ENCODE results near the gene MGA.

The MGA gene

DNA sequence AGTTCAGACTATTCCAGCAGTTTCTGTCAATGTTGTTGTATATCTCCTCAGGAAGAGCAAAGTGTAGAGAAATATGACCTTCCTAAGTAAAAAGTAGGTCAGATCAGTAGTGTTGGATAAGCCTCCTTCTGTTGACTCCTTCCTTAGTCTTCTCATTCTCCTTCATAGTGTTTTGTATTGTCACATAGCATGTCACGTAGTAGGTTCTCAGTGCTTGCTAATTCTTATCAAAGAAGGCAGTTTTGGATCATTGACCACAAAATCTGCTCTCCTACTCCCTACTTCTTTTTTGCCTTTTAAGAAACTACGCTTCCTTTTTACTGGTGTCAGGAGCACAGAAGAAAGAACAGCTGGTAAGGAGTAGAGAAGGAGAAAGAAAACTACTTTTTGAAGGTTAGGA is 1.0 kb upstream of the MGA start:
- DNase-seq: no peak

DNA sequence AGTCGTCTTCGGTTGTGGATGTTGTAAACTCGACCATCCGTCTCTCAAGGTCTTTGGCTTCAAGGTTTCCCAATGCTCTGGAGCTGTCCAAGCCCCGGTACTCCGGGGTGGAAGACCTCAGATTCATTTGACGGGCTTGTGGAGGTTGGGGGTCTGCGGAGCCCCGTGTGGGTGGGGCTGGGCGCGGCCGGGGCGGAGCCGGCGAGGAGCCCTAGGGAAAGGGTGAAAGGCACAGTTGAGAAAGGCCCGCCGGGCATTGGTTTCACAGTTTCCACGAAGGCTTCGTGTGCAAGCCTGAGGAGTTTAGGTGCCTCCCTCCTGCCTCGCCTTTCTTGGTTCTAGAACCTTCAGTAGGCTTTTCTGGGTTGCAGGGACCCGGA is 360 bp upstream of the MGA start:
- no peak for DNase-seq

DNA sequence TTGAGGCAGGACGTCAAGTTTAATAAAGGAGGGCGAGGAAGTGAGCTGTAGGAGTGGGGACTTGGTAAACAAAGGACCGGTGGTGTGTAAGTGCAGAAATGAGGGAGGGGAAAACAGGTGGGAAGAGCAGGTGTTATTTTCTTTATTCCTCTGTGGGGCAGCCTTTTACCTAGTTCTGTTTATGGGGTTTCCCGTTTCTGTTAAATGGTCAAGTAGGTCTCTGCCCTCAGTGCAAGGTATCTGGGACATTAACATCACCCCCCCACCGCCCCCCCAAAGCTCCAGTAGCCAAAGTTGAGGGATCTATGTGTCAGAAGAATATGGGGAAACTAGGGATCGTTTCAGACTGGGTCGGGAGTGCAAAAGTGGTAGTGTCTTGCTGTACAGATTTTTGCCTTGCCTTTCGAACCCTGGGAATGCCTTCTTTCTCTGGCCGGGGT is 893 bp downstream of the MGA start:
- DNase-seq: no peak

DNA sequence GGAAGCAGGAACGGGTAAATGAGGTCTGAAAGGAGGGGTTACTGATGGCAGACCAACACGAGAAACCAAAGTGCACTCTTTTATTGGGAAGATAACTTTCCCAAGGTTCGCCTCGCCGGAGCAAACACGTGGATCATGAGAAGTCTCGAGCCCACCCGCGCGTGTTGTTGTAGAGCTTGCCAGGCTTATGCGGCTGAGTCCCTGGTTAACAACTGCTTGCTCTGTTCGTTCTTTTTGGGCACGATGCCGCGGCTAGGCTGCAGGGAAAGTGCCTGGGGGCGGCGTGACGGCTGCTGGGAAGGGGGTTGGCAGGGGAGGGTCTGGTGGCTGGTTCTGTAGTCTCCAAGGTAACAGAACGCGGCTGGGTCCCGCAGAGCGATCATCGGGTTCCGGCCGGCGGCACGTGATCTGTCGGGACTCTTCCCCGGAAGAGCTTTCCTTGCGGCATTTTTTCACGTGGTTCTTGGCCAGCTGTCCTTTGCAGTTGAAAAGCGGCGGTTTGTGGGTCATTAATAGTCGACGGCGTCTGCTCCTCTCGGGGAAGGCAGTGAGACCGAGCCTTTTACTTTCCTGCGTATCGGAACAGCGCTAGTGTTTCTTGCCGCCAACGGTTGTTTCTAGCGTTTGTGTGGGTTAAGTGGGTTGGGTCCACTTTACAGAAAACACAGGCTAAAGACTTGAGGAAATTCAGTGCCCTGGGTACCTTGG is 1.5 kb downstream of the MGA start:
- DNase-seq: peak; percentile 85

DNA sequence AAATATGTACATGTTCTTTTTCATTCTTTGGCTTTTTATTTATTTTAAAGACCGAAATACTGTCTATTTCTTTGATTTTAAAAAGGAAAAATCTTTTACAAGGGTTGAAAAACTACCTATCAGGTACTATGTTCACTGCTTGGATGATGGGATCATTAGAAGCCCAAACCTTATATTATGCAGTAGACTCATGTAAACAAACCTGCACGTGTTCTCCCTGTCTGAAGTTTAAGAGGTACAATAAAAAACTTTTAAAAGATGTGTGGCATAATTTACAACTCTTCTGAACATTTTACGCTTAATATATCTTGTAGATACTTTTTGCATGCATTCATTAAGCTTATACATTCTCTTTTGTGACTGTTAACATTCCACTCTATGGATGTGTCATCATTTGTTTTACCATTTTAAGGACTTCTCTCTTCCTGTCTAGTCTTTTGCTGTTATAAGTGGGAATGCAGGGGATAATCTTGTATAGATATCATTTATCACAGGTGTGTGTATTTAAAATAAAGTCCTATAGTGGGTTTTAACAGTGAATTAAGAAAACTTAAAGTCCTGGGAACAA is 6.2 kb downstream of the MGA start:
- DNase-seq: no peak

DNA sequence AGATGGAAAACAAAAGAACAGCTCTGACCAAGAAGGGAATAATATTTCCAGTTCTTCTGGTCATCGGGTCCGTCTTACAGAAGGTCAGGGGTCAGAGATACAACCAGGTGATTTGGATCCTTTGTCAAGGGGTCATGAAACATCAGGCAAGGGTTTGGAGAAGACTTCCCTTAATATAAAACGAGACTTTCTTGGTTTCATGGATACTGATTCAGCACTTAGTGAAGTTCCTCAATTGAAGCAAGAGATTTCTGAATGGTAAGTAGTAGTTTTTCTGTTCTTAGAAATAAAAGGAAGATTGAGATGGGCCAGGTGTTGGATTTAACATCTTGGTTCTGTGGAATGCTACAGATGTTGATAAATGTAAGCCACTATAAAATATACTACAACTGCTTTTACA is 9.5 kb downstream of the MGA start:
- DNase-seq: no peak

DNA sequence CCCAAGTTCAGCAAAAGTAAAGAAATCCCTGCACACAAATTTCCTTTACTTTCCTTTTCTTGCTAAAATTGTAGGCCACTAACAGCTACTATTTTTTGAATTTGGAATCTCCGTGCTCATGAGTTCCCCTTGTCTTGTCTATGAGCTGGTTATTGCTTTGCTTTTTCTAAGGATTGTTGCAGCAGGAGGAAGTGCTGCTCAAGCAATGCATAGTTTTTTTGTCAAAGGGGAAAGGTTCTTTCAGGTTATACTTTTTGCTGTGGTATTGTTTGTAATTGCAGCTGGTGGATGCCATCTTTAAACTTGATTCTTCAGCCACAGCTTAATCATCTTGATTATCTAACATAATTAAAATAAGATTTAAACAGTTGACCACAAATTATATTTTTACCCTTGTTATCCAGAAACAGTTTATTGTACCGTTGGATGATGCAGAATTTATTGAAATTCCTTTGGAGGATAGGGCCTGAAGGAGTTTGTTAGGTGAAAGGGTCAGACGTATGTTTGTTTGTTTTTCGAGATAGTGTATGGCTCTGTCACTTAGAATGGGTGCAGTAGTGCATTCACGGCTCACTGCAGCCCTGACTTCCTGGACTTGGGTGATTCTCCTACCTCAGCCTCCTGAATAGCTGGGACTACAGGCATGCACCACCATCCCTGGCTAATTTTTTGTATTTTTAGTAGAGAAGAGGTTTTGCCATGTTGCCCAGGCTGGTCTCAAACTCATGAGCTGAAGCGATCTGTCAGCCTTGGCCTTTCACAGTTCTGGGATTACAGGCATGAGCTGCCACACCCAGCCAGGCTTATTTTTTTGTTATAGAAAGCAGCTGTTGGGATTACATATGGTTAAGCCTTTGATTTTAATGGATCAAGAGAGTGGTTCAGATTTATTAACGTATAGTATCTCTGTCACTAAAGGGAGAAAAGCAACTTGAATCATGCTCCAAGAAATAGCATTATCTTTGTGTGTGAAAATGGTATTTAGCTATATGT is 11.7 kb downstream of the MGA start:
- no peak for DNase-seq

DNA sequence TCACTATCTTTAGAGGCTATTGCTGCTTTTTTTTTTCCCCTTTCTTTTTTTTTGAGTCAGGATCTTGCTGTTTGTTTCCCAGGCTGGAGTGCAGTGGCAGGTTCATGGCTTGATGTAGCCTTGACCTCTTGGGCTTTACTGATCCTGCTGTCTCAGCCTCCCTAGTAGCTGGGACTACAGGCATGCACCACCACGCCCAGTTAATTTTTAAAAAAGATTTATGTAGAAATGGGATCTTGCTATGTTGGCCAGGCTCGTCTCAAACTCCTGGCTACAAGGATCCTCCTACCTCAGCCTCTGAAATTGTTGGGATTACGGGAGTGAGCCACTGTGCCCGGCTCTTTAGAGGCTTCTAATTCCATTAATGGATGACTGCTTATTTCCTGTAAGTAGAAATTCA is 15.1 kb downstream of the MGA start:
- no peak for DNase-seq

DNA sequence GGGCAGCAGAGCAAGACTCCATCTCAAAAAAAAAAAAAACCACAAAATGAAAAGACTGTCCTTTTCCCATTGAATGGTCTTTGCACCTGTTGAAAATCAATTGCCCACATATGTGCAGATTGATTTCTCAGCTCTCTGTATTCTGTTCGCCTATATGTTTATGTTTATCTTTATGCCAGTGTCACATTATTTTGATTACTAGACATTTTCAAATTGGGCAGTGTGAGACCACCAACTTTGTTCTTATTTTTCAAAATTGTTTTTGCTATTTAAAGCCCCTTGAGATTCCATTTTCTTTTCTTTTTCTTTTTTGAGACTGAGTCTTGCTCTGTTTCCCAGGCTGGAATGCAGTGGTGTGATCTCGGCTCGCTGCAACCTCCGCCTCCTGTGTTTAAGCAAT is 18.5 kb downstream of the MGA start:
- no peak for DNase-seq

DNA sequence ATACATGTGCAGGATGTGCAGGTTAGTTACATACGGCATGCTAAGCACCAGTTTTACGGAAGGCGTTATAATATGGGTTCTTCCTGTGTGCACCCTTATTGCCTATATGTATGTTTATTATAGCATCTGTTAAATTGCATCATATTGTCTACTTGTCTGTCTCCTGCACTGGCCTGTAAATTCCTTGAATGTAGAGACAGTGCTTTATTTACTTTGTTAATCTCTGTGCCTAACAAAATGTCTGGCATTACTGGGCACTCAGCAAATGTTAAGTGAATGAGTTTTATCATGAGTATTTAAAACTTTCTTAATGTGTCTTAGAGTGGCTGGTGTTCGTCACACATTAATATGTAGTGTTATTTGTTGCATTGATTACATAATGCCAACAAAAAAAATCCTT is 23.8 kb downstream of the MGA start:
- no peak for DNase-seq

DNA sequence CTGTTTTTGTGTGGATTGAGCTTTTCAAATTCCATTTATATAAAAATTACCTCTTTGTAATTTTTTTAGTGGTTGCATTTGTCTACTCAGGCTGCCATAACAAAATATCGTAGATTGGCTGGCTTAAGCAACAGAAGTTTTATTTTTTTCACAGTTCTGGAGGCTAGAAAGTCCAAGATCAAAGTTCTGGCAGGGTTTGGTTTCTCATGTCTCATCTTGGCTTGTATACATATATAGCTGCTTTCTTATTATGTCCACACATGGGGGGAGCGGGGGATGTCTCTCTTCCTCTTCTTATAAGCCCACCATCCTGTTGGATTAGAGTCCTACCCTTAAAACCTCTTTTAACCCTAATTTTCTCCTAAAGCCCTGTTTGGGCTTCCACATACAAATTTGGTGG is 28.5 kb downstream of the MGA start:
- no peak for DNase-seq

DNA sequence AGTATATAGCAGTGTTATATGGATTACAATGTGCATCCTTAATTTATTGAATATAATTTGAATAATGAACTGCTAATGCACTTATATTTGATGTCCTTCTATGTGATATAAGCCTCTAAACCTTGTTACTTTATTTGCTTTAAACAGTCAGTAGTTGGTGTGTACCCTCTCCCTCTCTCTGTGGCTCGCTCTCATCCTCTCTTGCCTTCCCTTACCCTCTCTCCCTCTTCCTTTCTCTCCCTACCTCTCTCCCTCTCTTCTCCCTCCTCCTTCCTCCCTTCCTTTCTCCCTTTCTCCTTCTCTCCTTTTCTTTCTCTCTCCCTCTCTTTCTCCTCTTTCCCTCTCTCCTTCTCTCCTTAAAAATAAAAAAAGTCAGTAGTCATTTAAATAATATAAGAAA is 28.9 kb downstream of the MGA start:
- DNase-seq: no peak

DNA sequence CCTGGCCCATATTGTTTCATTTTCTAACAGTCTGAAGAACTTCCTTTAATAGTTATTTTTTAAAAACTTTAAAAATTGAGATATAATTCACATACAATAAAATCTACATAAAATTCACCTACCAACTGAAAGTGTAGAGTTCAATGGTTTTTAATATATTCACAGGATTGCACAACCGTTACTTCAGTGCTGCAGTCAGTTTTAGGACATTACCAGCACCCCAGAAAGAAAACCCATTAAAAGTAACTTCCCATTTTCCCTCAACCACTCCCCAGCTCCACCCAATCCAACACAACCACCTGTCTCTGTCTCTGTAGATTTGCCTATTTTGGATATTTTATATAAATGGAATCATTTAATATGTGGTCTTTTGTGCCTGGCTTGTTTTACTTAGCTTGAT is 29.6 kb downstream of the MGA start:
- DNase-seq: no peak

DNA sequence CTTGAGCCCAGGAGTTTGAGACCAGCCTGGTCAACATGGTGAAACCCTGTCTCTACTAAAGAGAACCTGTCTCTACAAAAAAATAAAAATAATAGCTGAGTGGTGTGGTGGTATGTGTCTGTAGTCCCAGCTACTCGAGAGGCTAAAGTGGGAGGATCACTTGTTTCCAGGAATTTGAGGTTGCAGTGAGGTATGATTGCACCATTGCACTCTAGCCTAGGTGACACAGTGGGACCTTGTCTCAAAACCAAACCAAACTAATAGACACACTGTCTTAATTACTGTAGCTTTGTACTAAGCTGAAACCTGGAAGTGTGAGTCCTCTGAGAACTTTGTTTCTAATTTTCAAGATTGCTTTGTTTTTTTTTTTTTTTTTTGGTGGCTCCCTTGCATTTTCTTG is 30.4 kb downstream of the MGA start:
- DNase-seq: no peak

DNA sequence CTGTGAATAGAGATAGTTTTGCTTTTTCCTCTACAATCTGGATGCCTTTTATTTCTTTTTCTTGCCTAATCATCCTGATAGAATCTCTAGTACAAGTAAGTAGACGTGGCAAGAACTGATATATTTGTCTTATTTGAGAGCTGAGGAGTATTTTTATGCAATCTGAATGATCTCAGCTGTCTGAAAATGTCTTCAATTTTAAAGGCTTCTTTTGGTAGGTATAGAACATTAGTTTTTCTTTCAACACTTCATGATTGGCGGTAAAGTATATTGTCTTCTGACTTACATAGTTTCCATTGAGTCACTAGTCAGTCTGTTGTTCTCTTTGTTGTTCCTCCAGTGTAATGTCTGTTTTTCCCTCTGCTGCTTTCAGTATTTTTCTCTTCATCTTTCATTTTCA is 31.3 kb downstream of the MGA start:
- DNase-seq: no peak

DNA sequence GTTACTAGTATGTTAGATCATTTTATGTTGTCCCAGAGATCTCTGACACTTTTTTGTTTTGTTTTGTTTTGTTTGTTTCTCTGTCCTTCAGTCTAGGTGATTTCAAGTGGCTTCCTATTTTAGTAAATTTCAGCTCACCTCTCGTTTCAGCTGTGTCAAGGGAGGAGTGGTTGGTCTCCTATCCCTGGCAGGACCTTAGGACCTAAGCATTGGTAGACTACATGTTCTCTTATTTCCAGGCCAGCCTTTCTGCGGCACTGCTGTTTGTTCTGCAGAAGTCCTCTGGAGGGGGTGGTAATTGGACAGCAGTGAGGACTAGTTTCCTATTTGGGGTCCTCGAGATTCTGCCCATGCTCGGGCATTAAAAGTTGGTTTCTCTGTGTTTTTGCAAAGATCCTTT is 31.8 kb downstream of the MGA start:
- no peak for DNase-seq

DNA sequence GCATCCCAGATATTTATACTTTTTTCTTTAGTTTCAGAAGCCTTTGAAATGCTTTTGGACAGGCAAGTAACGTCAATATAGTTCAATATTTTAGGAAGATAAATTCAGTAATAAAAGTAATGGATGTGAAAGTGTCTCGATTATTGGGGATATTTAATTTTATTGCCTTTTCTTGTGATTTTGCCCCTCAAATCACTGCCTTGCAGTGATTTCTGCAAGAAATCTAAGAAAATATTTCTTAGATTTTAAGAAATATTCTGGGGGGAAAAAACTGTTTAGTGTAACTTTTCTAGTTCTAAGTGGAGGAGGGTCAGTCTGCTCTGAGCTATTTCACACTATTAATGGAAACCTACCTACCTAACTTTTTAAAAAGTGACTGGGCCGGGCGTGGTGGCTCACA is 33.6 kb downstream of the MGA start:
- no peak for DNase-seq

DNA sequence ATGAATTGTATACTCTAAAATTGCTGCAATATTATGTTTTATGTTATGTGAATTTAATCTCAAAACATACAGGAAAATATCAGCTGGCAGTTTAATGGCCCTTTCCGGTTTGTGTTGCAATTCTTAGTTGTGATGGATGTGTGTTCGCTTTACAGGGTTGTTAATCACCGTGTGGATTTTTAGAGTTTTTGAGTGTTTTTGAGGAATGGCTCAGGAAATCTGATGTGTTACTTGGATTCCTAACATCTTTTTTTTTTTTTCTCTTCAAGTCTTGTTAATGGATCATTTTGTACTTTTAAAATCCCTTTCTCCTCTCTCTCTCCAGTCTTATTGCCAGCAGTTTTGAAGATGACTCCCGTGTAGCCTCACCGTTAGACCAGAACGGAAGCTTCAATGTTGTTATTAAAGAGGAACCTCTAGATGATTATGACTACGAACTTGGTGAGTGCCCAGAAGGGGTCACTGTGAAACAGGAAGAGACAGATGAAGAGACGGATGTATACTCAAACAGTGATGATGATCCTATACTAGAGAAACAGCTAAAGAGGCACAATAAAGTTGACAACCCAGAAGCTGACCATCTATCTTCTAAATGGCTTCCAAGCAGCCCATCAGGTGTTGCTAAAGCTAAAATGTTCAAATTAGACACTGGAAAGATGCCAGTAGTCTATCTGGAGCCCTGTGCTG is 35.7 kb downstream of the MGA start:
- no peak for DNase-seq

DNA sequence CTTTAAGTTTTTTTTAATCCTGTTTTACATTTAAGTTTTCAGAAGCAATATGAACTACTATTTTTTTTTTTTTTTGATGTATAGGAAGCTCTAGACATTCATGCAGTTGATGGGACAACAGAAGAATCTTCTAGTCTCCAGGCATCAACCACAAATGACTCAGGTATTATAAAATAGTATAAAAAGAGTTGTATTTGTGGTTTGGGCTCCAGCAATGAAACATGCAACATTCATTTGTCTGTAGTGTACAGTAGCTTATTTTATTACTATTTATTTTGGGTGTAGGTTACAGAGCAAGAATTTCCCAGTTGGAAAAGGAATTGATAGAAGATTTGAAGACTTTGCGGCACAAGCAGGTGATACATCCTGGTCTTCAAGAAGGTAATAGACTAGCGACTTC is 38.6 kb downstream of the MGA start:
- DNase-seq: no peak

DNA sequence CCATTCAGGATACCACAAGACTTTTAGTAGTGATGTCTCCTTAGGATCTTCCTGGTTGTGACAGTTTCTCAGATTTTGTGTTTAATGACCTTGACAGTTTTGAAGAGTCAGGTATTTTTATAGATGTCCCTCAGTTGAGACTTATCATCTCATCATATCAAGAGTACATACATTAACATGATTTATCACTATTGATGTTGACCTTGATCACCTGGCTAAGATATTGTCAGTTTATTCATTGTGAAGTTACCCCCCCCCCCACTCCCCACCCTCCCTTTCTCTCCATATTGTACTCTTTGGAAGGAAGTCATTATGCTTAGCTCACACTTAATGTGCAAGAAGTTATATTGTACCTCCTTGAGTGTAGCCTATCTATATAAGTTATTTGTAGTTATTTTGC is 42.9 kb downstream of the MGA start:
- no peak for DNase-seq

DNA sequence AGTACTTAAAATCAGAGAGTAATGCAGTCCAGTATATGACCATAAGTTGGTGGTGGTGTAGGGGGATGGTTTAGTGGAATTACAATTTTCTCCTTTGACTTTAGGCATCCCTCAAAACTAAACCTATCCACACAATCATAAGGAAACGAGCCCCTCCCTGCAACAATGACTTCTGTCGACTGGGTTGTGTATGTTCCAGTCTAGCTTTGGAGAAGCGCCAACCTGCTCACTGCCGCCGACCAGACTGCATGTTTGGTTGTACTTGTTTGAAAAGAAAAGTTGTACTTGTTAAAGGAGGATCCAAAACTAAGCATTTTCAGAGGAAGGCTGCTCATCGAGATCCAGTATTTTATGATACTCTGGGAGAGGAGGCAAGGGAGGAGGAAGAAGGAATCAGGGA is 52.8 kb downstream of the MGA start:
- no peak for DNase-seq

DNA sequence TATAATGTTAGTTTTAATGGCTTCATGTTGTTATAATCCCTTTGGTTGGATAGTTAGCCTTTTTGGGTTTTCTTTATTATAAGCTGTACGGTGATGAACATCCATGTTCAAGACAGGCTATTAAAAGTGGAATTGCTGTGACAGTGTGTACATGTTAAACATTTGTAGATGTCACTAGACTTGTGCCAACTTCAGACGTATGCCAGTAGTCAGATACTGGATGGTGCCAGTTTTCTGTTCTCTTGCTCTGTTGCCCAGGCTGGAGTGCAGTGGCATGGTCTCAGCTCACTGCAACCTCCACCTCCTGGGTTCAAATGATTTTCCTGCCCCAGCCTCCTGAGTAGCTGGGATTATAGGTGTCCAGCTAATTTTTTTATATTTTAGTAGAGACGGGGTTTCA is 54.1 kb downstream of the MGA start:
- no peak for DNase-seq

DNA sequence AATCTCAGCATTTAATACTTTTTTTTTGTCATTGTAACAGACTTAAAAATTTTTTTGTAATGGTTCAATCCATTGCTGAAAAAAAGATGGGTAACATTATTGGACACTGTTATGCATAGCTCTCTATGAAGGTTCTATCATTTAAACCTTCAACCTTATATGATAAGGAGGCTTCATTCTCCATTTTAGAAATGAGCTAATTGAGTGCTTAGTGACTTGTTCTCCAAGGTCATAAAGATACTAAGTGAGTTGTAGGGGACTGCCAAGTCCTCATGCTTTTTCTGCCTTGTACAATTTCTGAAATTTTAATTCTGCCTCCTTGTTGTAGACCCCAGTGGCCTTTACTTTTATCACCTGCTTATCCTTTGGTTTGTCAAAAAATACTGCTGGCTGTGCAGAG is 56.7 kb downstream of the MGA start:
- DNase-seq: no peak

DNA sequence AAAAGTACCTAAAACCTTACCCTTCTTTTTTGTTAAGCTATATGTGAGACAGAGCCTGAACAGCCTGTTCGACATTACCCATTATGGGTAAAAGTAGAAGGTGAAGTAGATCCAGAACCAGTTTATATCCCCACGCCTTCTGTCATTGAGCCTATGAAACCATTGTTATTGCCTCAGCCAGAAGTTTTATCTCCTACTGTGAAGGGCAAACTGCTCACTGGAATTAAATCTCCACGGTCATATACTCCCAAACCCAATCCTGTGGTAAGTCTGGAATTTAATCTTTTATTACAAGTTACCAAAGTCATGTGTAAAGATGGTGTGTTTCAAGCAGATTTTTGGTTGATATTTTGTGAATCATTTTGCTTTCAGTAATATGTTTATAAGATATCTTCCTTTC is 66.9 kb downstream of the MGA start:
- DNase-seq: no peak

All from activated CD8-positive, alpha-beta memory T cell treated with anti-CD3 and anti-CD28 coated beads for 24 hours (primary cell).